ENCODE data around the gene GARNL3. TPM values are rescaled to one million over a fixed set of nuclear protein-coding genes. Genes with fewer than 3 reads are reported as not detected.

The GARNL3 gene
- total and polyA plus RNA-seq, 2 of the 13 experiments (the other 11 are each of a cell fraction or from before 2014, with no cell fraction given), result 3.9 to 11.0 TPM

DNA sequence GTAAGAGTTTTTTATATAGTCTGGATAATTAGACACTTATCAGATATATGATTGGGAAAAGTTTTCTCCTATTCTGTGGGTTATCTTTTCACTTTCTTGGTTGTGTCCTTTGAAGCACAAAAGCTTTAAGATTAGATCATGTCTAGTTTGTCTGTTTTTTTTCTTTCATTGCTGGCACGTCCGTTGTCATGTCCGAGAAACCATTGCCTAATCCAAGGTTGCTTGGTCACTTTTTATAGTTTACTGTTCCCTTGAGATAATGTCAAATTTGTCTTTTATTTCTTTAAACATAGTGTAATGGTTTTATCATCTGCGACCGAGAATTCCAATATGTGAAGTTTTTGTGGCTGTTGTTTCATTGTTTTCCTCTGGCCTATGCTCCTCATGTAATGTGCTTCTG is 28.8 kb downstream of the GARNL3 start:
- no peaks in the 10 kb centered on the region for H3K4me1 ChIP-seq (ENCODE audit: insufficient read depth, low read length)
- H3K9me3 ChIP-seq (ENCODE audit: low read length), result no peaks in the 10 kb centered on the region
- no peaks in the 10 kb centered on the region for H3K79me2 ChIP-seq (ENCODE audit: insufficient read depth, low read length)
- H2AFZ ChIP-seq (ENCODE audit: low read length), result no peak overlapping the region
- ATAC-seq, result no peak
- no peaks in the 10 kb centered on the region for H4K20me1 ChIP-seq (ENCODE audit: insufficient read depth, low read length)
- H3K9ac ChIP-seq (ENCODE audit: insufficient read depth, low read depth, low read length), result no peak overlapping the region
- no TSS peak for BruUV-seq (replicated peaks)
- H3K36me3 ChIP-seq (replicated peaks in 1 of 2; ENCODE audit: control insufficient read depth in 1 of 2, insufficient read depth in 2 of 2, low read length in 2 of 2), result no peaks in the 10 kb centered on the region
- no peak for DNase-seq (ENCODE audit: low spot score)
- no peak overlapping the region for H3K4me3 ChIP-seq (replicated peaks in 1 of 3; ENCODE audit: insufficient read depth in 1 of 3, low read depth in 2 of 3, low read length in 3 of 3)
- intact Hi-C loops (cut with micrococcal nuclease; ENCODE audit: unreplicated experiment), result no loop called here
- H3K4me2 ChIP-seq (ENCODE audit: low read depth, low read length), result no peak overlapping the region
- no peak overlapping the region for H3K27ac ChIP-seq (ENCODE audit: extremely low read length, insufficient read depth, low read length)
- WGBS (ENCODE audit: low lambda C conversion rate), result 92% methylated on average over 5 of the region's 5 CpGs
- ChIA-PET CTCF (ENCODE audit: low intra/inter-chr PET ratio, low total read pairs) (no interaction called here), POLR2A (no interaction called here)
- in situ Hi-C loops (cut with HindIII; ENCODE audit: extremely low pct_ligation_motif_present, low pct_unique_long_range_greater_than_20kb), result no loop called here
- H3K27me3 ChIP-seq (ENCODE audit: control insufficient read depth in 1 of 2, insufficient read depth in 2 of 2, low read length in 2 of 2), result no peaks in the 10 kb centered on the region
- TF ChIP-seq PPARG (CRISPR knock-in tag; conservative IDR thresholded peaks at IDR 0.05) (no peak), SRSF1 (optimal IDR thresholded peaks at IDR 0.05; ENCODE audit: low read depth, low read length) (no peak), ZNF749 (CRISPR knock-in tag; IDR thresholded peaks at IDR 0.05; ENCODE audit: borderline replicate concordance) (no peak), POGZ (CRISPR knock-in tag; IDR thresholded peaks at IDR 0.05) (no peak), ZNF496 (CRISPR knock-in tag; IDR thresholded peaks at IDR 0.05; ENCODE audit: insufficient replicate concordance) (no peak), PRPF4 (IDR thresholded peaks at IDR 0.05; ENCODE audit: low read depth, low read length, poor library complexity, severe bottlenecking) (no peak)
- TF ChIP-seq, protein P1, sequence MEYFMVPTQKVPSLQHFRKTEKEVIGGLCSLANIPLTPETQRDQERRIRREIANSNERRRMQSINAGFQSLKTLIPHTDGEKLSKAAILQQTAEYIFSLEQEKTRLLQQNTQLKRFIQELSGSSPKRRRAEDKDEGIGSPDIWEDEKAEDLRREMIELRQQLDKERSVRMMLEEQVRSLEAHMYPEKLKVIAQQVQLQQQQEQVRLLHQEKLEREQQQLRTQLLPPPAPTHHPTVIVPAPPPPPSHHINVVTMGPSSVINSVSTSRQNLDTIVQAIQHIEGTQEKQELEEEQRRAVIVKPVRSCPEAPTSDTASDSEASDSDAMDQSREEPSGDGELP (IDR thresholded peaks at IDR 0.05; ENCODE audit: borderline replicate concordance, low read depth), result no peak
- no peak for FAIRE-seq

DNA sequence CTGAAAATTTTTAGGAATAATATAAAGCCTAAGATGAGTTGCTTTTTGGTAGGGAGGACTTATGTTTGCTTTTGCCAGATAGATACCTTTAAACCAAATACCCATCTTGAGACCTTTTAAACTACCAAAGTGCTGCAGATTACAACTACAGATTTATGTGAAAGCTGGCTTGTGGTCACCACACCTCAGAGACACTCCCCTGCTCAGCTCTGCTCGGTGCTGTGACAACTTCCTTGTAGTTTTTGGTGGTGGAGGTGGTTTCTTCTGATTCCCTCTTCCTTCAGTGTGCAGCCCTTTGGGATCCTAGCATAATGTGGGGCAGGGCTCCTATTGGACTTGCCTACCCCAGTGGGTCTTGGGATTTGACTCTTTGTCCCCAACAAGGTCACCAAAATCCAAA is 29.2 kb downstream of the GARNL3 start:
- Histone ChIP-seq H3K4me3 (replicated peaks in 1 of 3; ENCODE audit: insufficient read depth in 1 of 3, low read depth in 2 of 3, low read length in 3 of 3) (no peak overlapping the region), H3K9ac (ENCODE audit: insufficient read depth, low read depth, low read length) (no peak overlapping the region), H3K9me3 (ENCODE audit: low read length) (no peaks in the 10 kb centered on the region), H4K20me1 (ENCODE audit: insufficient read depth, low read length) (no peaks in the 10 kb centered on the region), H3K27ac (ENCODE audit: extremely low read length, insufficient read depth, low read length) (no peak overlapping the region), H3K27me3 (ENCODE audit: control insufficient read depth in 1 of 2, insufficient read depth in 2 of 2, low read length in 2 of 2) (no peaks in the 10 kb centered on the region), H3K4me1 (ENCODE audit: insufficient read depth, low read length) (no peaks in the 10 kb centered on the region), H3K36me3 (replicated peaks in 1 of 2; ENCODE audit: control insufficient read depth in 1 of 2, insufficient read depth in 2 of 2, low read length in 2 of 2) (no peaks in the 10 kb centered on the region), H3K4me2 (ENCODE audit: low read depth, low read length) (no peak overlapping the region), H2AFZ (ENCODE audit: low read length) (no peak overlapping the region), H3K79me2 (ENCODE audit: insufficient read depth, low read length) (no peaks in the 10 kb centered on the region)
- in situ Hi-C loops (cut with HindIII; ENCODE audit: extremely low pct_ligation_motif_present, low pct_unique_long_range_greater_than_20kb) (no loop called here), intact Hi-C loops (cut with micrococcal nuclease; ENCODE audit: unreplicated experiment) (no loop called here)
- WGBS (ENCODE audit: low lambda C conversion rate), result 70% methylated on average over 1 of the region's 1 CpG
- BruUV-seq (replicated peaks), result no TSS peak
- FAIRE-seq, result no peak
- ChIA-PET POLR2A (no interaction called here), CTCF (ENCODE audit: low intra/inter-chr PET ratio, low total read pairs) (no interaction called here)
- TF ChIP-seq CSRNP1 (CRISPR knock-in tag; IDR thresholded peaks at IDR 0.05) (no peak), SIN3B (IDR thresholded peaks at IDR 0.05; ENCODE audit: low read length) (no peak), KLF11 (CRISPR knock-in tag; IDR thresholded peaks at IDR 0.05) (no peak), KAT7 (CRISPR knock-in tag; IDR thresholded peaks at IDR 0.05; ENCODE audit: borderline replicate concordance) (no peak), POLR2AphosphoS5 (IDR thresholded peaks at IDR 0.05; ENCODE audit: low read depth, low read length) (no peak), ZNF274 (CRISPR knock-in tag; IDR thresholded peaks at IDR 0.05) (no peak), SCMH1 (CRISPR knock-in tag; IDR thresholded peaks at IDR 0.05; ENCODE audit: borderline replicate concordance) (no peak), PBX2 (CRISPR knock-in tag; IDR thresholded peaks at IDR 0.05) (no peak)
- no peak for ATAC-seq
- no peak for DNase-seq (ENCODE audit: low spot score)
